Right cardiac atrium (tissue), 5 donors: ENCODE data around the gene VILL. TPM values are rescaled to one million over a fixed set of nuclear protein-coding genes. Genes with fewer than 3 reads are reported as not detected.
"Not testable (repeated sequence)": the region's sequence is repeated elsewhere in the genome, so short reads cannot be mapped to it uniquely, and the experiment has no call there.

Source experiments
- ATAC-seq, 2 donors: fragments of 200-7000 bp; cut with Tn5 transposase; one replicate each; pipeline versions ENCODE4 v1.8.0 to v1.9.1; 2020; ENCODE audit warnings: moderate library complexity in 2 of 2, mild to moderate bottlenecking in 1 of 2
- DNase-seq, 3 donors: peaks; one replicate each; pipeline ENCODE4 v3.0.0-alpha.2; 2020
- H3K27ac ChIP-seq: one replicate; pipeline ENCODE4 v1.5.1; 2013; ENCODE audit warnings: mild to moderate bottlenecking, low read length, control low read depth, moderate library complexity
- H3K27me3 ChIP-seq: one replicate; pipeline ENCODE4 v1.6.1; 2013; ENCODE audit not compliant: control insufficient read depth, insufficient read depth
- H3K4me1 ChIP-seq: one replicate; pipeline ENCODE4 v1.6.1; 2013; ENCODE audit warnings: low read length; ENCODE audit not compliant: control insufficient read depth, insufficient read depth
- H3K4me3 ChIP-seq: one replicate; pipeline ENCODE4 v1.5.1; 2013; ENCODE audit warnings: low read length, control low read depth
- H3K9me3 ChIP-seq: one replicate; pipeline ENCODE4 v1.6.1; 2013; ENCODE audit warnings: low read length; ENCODE audit not compliant: control insufficient read depth
- WGBS: extraction: QIAGEN DNeasy Blood & Tissue Kit; methylation state at CpG from one replicate; pipeline ENCODE4 v1.1.7; 2013; 5-methylcytosine and 5-hydroxymethylcytosine counted together
- intact Hi-C, 4 donors: fragments of 100-400 bp; cut with DNase I; formaldehyde crosslinking; loops; one replicate each; pipeline versions ENCODE4 v1.11.0 to v1.14.0; 2022 to 2023
- polyA plus RNA-seq: library from polyadenylated mRNA; stranded (reverse); fragments of 200-250 nt; gene quantifications from one replicate; pipeline ENCODE4 v1.2.3, GENCODE V29; 2013
- total RNA-seq, 4 donors: library from RNA; stranded (reverse); fragmentation: NEBNext Ultra II Directional; extraction: Animal tissue kit (Norgen Biotek cat#: 25700); gene quantifications; one replicate each; pipeline ENCODE4 v1.2.1, GENCODE V29; 2021
- donor health status: healthy with polysubstance abuse.
- donor health status: DM: no; HTN: yes; CAD: no.
- donor health status: DM: no; HTN: no; CAD: no.
- donor health status: DM: no; HTN: yes; CAD: no; lungs with severe emphysema.
- donor health status: DM: yes; HTN: yes; CAD: no.

The VILL gene
- total and polyA plus RNA-seq, 5 donors = 4.0 to 9.7 (median 8.4) TPM

- Histone ChIP-seq H3K27me3 (no peaks in the 10 kb centered on the region), H3K4me3 (peak overlapping the region; percentile 85), H3K4me1 (no peaks in the 10 kb centered on the region), H3K9me3 (no peaks in the 10 kb centered on the region), H3K27ac (peak overlapping the region; percentile 34)
- DNase-seq = no peak
- intact Hi-C loops = no loop called here
- WGBS = 39% methylated on average over 8 of the region's 8 CpGs
- no peak for ATAC-seq
Observed at GRCh38 chr3:38030126-38031021, 39.8 kb downstream of the VILL start.

- DNase-seq (peak in 1 of 3 donors; percentile 55), ATAC-seq (peak; percentile 2 to 22)
- no peaks in the 10 kb centered on the region for H3K4me1 ChIP-seq
Observed at GRCh38 chr3:38031022-38031994, 40.7 kb downstream of the VILL start.

GRCh38 chr3:38032328-38032865 is 41.8 kb downstream of the VILL start:
- 94% methylated on average over 1 of the region's 1 CpG for WGBS
- no peak for ATAC-seq
- intact Hi-C loops = no loop called here

More at GRCh38 chr3:38031022-38031994, 40.7 kb downstream of the VILL start:
- H3K9me3 ChIP-seq = no peaks in the 10 kb centered on the region
- no peak overlapping the region for H3K27ac ChIP-seq
- no peak overlapping the region for H3K4me3 ChIP-seq
- intact Hi-C loops = no loop called here
- H3K27me3 ChIP-seq = no peaks in the 10 kb centered on the region
- 52% methylated on average over 9 of the region's 9 CpGs for WGBS

GRCh38 chr3:38033586-38033985 is 43.0 kb downstream of the VILL start:
- DNase-seq, intact Hi-C loops: not testable (repeated sequence)
- 88% methylated on average over 7 of the region's 7 CpGs for WGBS

More at GRCh38 chr3:38032328-38032865, 41.8 kb downstream of the VILL start:
- DNase-seq = no peak
- no peaks in the 10 kb centered on the region for H3K27me3 ChIP-seq
- no peaks in the 10 kb centered on the region for H3K4me1 ChIP-seq
- H3K27ac ChIP-seq = no peak overlapping the region
- H3K9me3 ChIP-seq = no peaks in the 10 kb centered on the region
- H3K4me3 ChIP-seq = no peak overlapping the region

GRCh38 chr3:38034335-38034734 is 43.7 kb downstream of the VILL start:
- WGBS = 86% methylated on average over 9 of the region's 9 CpGs
- H3K9me3 ChIP-seq, H3K4me1 ChIP-seq, H3K27me3 ChIP-seq, H3K27ac ChIP-seq, ATAC-seq, intact Hi-C loops, DNase-seq, H3K4me3 ChIP-seq: not testable (repeated sequence)

More at GRCh38 chr3:38033586-38033985, 43.0 kb downstream of the VILL start:
- H3K4me3 ChIP-seq, H3K9me3 ChIP-seq, H3K27ac ChIP-seq, H3K4me1 ChIP-seq, ATAC-seq, H3K27me3 ChIP-seq: not testable (repeated sequence)

GRCh38 chr3:38036286-38036685 is 45.7 kb downstream of the VILL start:
- intact Hi-C loops = no loop called here
- no peaks in the 10 kb centered on the region for H3K27me3 ChIP-seq
- 94% methylated on average over 5 of the region's 5 CpGs for WGBS
- H3K9me3 ChIP-seq = no peaks in the 10 kb centered on the region
- no peak overlapping the region for H3K27ac ChIP-seq
- no peak for DNase-seq
- ATAC-seq = no peak
- no peak overlapping the region for H3K4me3 ChIP-seq
- peaks cover 3% of the 10 kb centered on the region for H3K4me1 ChIP-seq

- ATAC-seq (no peak), DNase-seq (no peak)
- Histone ChIP-seq H3K4me3 (no peak overlapping the region), H3K27me3 (no peaks in the 10 kb centered on the region), H3K9me3 (no peaks in the 10 kb centered on the region), H3K4me1 (peaks cover 3% of the 10 kb centered on the region), H3K27ac (no peak overlapping the region)
- whole genome bisulfite sequencing = 74% methylated on average over 3 of the region's 3 CpGs
- intact Hi-C loops = no loop called here
Observed at GRCh38 chr3:38036906-38037305, 46.3 kb downstream of the VILL start.

- no peaks in the 10 kb centered on the region for H3K27me3 ChIP-seq
- intact Hi-C loops = no loop called here
- WGBS = 81% methylated on average over 5 of the region's 5 CpGs
- no peak for DNase-seq
- H3K4me3 ChIP-seq = no peak overlapping the region
- peaks cover 3% of the 10 kb centered on the region for H3K4me1 ChIP-seq
- H3K9me3 ChIP-seq = no peaks in the 10 kb centered on the region
- no peak overlapping the region for H3K27ac ChIP-seq
- peak in 1 of 2 donors; percentile 5 for ATAC-seq
Observed at GRCh38 chr3:38038447-38038911, 47.9 kb downstream of the VILL start.

GRCh38 chr3:38039101-38039898 is 48.7 kb downstream of the VILL start, which contains the start of gene DLEC1:
DLEC1 (plus strand) TSS chr3:38039208; CDS start chr3:38039226, 18 bp downstream.
- Histone ChIP-seq H3K4me1 (peaks cover 3% of the 10 kb centered on the region), H3K4me3 (peak within 1 kb of the TSS; percentile 22), H3K27me3 (no peaks in the 10 kb centered on the region), H3K27ac (no peak within 1 kb of the TSS), H3K9me3 (no peaks in the 10 kb centered on the region)
- 3% methylated on average over 67 of the region's 67 CpGs for WGBS
- peak; percentile 81 to 92 (median 88) for DNase-seq
- ATAC-seq = peak; percentile 82
- intact Hi-C loops = no loop called here

GRCh38 chr3:38039899-38040261 is 49.3 kb downstream of the VILL start:
- no peaks in the 10 kb centered on the region for H3K9me3 ChIP-seq
- 23% methylated on average over 11 of the region's 11 CpGs for WGBS
- ATAC-seq (peak; percentile 90 to 92), DNase-seq (peak; percentile 66 to 91 (median 84))
- H3K4me1 ChIP-seq = peaks cover 3% of the 10 kb centered on the region
- peak overlapping the region; percentile 22 for H3K4me3 ChIP-seq
- H3K27ac ChIP-seq = no peak overlapping the region
- H3K27me3 ChIP-seq = no peaks in the 10 kb centered on the region
- intact Hi-C loops = no loop called here
